Cardiac muscle cell (in vitro differentiated cells and primary cell): ENCODE results near the gene SESN1. TPM values are rescaled to one million over a fixed set of nuclear protein-coding genes. Genes with fewer than 3 reads are reported as not detected.
A peak's percentile ranks its signal among the peaks of the same experiment; 100 is the strongest.

Experiments used
- DNase-seq, 2 donors: peaks; one replicate each; pipeline versions ENCODE4 v3.0.0 to v3.0.0-alpha.2; 2010 to 2017; ENCODE audit warnings: low read depth in 1 of 2, low spot score in 1 of 2
- H3K27ac ChIP-seq: fragments of 200-600 bp; sonication (generic); 2 replicates; pipeline ENCODE4 v1.5.1; 2016
- H3K27me3 ChIP-seq: fragments of 200-600 bp; sonication (generic); 2 replicates; pipeline ENCODE4 v1.6.0; 2016; ENCODE audit warnings: control low read depth
- H3K36me3 ChIP-seq: fragments of 200-600 bp; sonication (generic); 2 replicates; pipeline ENCODE4 v1.5.1; 2016; ENCODE audit warnings: control low read depth
- H3K4me1 ChIP-seq: fragments of 200-600 bp; sonication (generic); 2 replicates; pipeline ENCODE4 v1.8.1; 2017; ENCODE audit warnings: low read depth, mild to moderate bottlenecking, mixed run types
- H3K4me3 ChIP-seq: fragments of 200-600 bp; sonication (generic); 2 replicates; pipeline ENCODE4 v1.5.1; 2016; ENCODE audit warnings: mild to moderate bottlenecking
- H3K9me3 ChIP-seq: fragments of 200-600 bp; sonication (generic); 2 replicates; pipeline ENCODE4 v1.5.1; 2017; ENCODE audit warnings: low read depth, mild to moderate bottlenecking, control low read depth
- polyA plus RNA-seq: library from polyadenylated mRNA; unstranded; fragments of >200 nt; fragmentation: Nextera tagmentation; extraction: Ambion mirVana; gene quantifications from 2 replicates; pipeline ENCODE4 v1.2.1, GENCODE V29; 2016
- total RNA-seq: library from RNA; depleted of rRNA; stranded (reverse); fragments of >200 nt; gene quantifications from 2 replicates; pipeline ENCODE4 v1.2.3, GENCODE V29; 2016
- TF ChIP-seq, protein P1 (sequence below): IDR thresholded peaks from 2 replicates; pipeline ENCODE4 v1.5.1; 2012; ENCODE audit warnings: low read depth, mild to moderate bottlenecking, low read length

Gene SESN1
- total and polyA plus RNA-seq, 2 experiments from 2014 or later = 16.4 to 21.5 TPM

DNA sequence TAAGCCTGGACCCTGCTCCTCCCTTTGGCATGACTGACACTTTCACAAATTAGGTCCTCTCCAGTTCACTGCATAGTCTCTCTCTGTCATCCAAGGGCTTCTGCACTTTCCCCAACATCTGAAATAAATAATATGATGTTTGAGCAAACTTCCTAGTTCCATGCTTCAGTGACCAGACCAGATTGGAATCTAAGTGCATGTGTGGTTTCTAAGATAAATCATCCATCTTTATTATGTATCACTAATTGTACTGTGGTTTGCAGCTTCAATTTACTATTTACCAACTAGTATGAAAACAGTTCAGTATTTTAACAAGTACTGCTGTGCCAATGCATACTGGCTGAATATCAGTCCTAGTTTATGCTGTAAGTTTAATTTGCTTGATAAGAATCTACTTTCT lies 18.7 kb downstream of the SESN1 start:
- H3K36me3 ChIP-seq = no peaks in the 10 kb centered on the region
- H3K27me3 ChIP-seq = no peaks in the 10 kb centered on the region
- peaks cover 17% of the 10 kb centered on the region for H3K4me1 ChIP-seq
- no peak overlapping the region for H3K4me3 ChIP-seq
- no peak overlapping the region for H3K27ac ChIP-seq
- no peak for DNase-seq
- TF ChIP-seq, protein P1, sequence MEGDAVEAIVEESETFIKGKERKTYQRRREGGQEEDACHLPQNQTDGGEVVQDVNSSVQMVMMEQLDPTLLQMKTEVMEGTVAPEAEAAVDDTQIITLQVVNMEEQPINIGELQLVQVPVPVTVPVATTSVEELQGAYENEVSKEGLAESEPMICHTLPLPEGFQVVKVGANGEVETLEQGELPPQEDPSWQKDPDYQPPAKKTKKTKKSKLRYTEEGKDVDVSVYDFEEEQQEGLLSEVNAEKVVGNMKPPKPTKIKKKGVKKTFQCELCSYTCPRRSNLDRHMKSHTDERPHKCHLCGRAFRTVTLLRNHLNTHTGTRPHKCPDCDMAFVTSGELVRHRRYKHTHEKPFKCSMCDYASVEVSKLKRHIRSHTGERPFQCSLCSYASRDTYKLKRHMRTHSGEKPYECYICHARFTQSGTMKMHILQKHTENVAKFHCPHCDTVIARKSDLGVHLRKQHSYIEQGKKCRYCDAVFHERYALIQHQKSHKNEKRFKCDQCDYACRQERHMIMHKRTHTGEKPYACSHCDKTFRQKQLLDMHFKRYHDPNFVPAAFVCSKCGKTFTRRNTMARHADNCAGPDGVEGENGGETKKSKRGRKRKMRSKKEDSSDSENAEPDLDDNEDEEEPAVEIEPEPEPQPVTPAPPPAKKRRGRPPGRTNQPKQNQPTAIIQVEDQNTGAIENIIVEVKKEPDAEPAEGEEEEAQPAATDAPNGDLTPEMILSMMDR = no peak
- no peaks in the 10 kb centered on the region for H3K9me3 ChIP-seq

- Histone ChIP-seq H3K4me3 (no peak overlapping the region), H3K27me3 (no peaks in the 10 kb centered on the region)
- TF ChIP-seq, protein P1 = no peak
Measured at GRCh38 chr6:109074133-109074415, 20.6 kb downstream of the SESN1 start.

GRCh38 chr6:109073344-109074132 lies 21.1 kb downstream of the SESN1 start:
- Histone ChIP-seq H3K36me3 (no peaks in the 10 kb centered on the region), H3K27ac (no peak overlapping the region), H3K9me3 (no peaks in the 10 kb centered on the region), H3K4me3 (no peak overlapping the region), H3K27me3 (no peaks in the 10 kb centered on the region), H3K4me1 (no peaks in the 10 kb centered on the region)
- peak; percentile 77 to 88 for DNase-seq
- TF ChIP-seq, protein P1 = peak; percentile 58

More at GRCh38 chr6:109074133-109074415, 20.6 kb downstream of the SESN1 start:
- H3K36me3 ChIP-seq = no peaks in the 10 kb centered on the region
- no peak for DNase-seq
- H3K27ac ChIP-seq = no peak overlapping the region
- peaks cover 3% of the 10 kb centered on the region for H3K4me1 ChIP-seq
- no peaks in the 10 kb centered on the region for H3K9me3 ChIP-seq

DNA sequence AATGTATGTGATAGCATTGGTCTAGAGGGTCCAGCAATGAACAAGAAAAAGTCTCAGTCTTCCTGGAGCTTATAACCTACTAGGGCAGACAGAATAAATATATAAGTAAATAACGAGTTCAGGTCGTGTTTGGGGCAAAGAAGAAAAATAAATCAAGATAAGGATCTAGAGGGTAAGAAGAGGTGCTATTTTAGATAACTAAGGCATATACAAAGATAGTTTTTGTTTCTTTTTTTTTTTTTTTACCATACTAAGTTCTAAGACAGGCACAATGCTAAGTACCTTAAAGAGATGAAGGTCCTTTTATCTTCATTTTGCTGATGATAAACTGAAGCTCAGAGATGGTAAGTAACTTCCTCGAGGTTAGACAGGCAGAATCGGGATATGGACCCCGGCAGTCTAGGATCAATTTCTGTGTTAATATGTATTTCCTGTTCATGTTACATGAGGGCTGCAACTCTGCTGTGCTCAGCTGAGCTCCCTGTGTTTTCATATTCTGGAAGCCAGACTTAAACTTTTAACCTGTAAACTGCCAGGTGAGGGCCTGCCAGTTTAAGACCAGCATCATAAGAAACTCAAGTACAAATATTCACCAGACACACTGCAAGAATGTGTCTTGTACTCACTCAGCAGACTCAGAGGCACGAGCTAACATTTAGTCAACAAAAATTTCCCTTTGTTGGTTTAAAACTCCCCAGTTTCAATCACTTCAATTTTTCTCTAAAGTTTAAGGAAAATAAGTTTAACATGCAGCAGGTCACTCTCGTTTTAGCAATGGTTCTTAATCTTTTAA lies 23.3 kb downstream of the SESN1 start:
- TF ChIP-seq, protein P1 = no peak
- H3K4me1 ChIP-seq = no peaks in the 10 kb centered on the region
- no peaks in the 10 kb centered on the region for H3K9me3 ChIP-seq
- DNase-seq = no peak
- H3K27ac ChIP-seq = no peak overlapping the region
- no peaks in the 10 kb centered on the region for H3K27me3 ChIP-seq
- no peaks in the 10 kb centered on the region for H3K36me3 ChIP-seq
- no peak overlapping the region for H3K4me3 ChIP-seq

DNA sequence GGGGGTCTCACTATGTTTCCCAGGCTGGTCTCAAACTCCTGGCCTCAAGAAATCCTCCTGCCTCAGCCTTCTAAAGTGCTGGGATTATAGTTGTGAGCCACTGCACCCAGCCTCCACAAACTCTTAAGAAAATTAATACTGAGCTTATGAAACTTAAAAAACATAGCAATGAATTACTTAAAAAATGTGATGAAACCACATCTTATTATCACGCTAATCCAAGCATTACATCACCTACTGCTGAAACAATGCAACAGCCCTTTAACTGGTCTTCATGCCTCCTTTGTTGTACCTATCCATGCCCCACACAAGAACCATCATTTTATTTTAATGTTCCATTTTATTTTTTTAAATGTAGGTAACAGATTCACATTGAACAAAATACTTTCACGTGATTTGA lies 24.9 kb downstream of the SESN1 start:
- no peak overlapping the region for H3K4me3 ChIP-seq
- DNase-seq = peak in 1 of 2 donors; percentile 69
- H3K4me1 ChIP-seq = no peaks in the 10 kb centered on the region
- TF ChIP-seq, protein P1 = no peak
- H3K36me3 ChIP-seq = no peaks in the 10 kb centered on the region
- H3K9me3 ChIP-seq = no peaks in the 10 kb centered on the region
- H3K27me3 ChIP-seq = no peaks in the 10 kb centered on the region
- no peak overlapping the region for H3K27ac ChIP-seq
